MM.1S (cell line): ENCODE measurements around the gene CD207.

Source experiments
- DNase-seq: peaks from one replicate; pipeline ENCODE4 v3.0.0-alpha.2; 2015
- H2AFZ ChIP-seq: fragments of 300-600 bp; sonication (generic); 2 replicates; pipeline ENCODE4 v1.6.0; 2016; ENCODE audit warnings: antibody characterized with exemption, low read length
- H3F3A ChIP-seq: fragments of 300-600 bp; sonication (generic); 2 replicates; pipeline ENCODE4 v1.6.1; 2016; ENCODE audit warnings: mild to moderate bottlenecking, antibody characterized with exemption, low read length, moderate library complexity, mixed read lengths; ENCODE audit not compliant: insufficient read depth
- H3K27ac ChIP-seq: fragments of 300-600 bp; sonication (generic); 2 replicates; pipeline ENCODE4 v1.5.1; 2016; ENCODE audit warnings: mild to moderate bottlenecking, low read length
- H3K27me3 ChIP-seq: fragments of 300-600 bp; sonication (generic); replicated peaks from 2 replicates; pipeline ENCODE4 v1.6.0; 2016; ENCODE audit warnings: low read length; ENCODE audit not compliant: insufficient read depth
- H3K36me3 ChIP-seq: fragments of 300-600 bp; sonication (generic); replicated peaks from 2 replicates; pipeline ENCODE4 v1.6.1; 2016; ENCODE audit warnings: mild to moderate bottlenecking, low read length, mixed read lengths; ENCODE audit not compliant: insufficient read depth
- H3K4me1 ChIP-seq: fragments of 300-600 bp; sonication (generic); 2 replicates; pipeline ENCODE4 v1.6.1; 2016; ENCODE audit warnings: low read length, mixed read lengths
- H3K4me2 ChIP-seq: fragments of 300-600 bp; sonication (generic); 2 replicates; pipeline ENCODE4 v1.6.0; 2016; ENCODE audit warnings: low read depth, low read length
- H3K4me3 ChIP-seq: fragments of 300-600 bp; sonication (generic); 2 replicates; pipeline ENCODE4 v1.5.1; 2016; ENCODE audit warnings: low read length, mixed read lengths
- H3K79me2 ChIP-seq: fragments of 300-600 bp; sonication (generic); 2 replicates; pipeline ENCODE4 v1.6.1; 2016; ENCODE audit warnings: mixed run types, low read length, mixed read lengths
- H3K9ac ChIP-seq: fragments of 300-600 bp; sonication (generic); 2 replicates; pipeline ENCODE4 v1.6.1; 2016; ENCODE audit warnings: low read length, mixed read lengths
- H3K9me2 ChIP-seq: fragments of 300-600 bp; sonication (generic); replicated peaks from 2 replicates; pipeline ENCODE4 v1.6.1; 2016; ENCODE audit warnings: mild to moderate bottlenecking, low read length, mixed read lengths; ENCODE audit not compliant: insufficient read depth
- H3K9me3 ChIP-seq: fragments of 300-600 bp; sonication (generic); replicated peaks from 2 replicates; pipeline ENCODE4 v1.6.1; 2016; ENCODE audit warnings: mild to moderate bottlenecking, low read length, mixed read lengths; ENCODE audit not compliant: insufficient read depth
- H4K20me1 ChIP-seq: fragments of 300-600 bp; sonication (generic); 2 replicates; pipeline ENCODE4 v1.6.1; 2016; ENCODE audit warnings: mild to moderate bottlenecking, low read length, moderate library complexity, mixed read lengths; ENCODE audit not compliant: insufficient read depth
- EZH2 ChIP-seq: fragments of 300-600 bp; sonication (generic); optimal IDR thresholded peaks from 2 replicates; pipeline ENCODE3; 2017; ENCODE audit warnings: low read depth, mild to moderate bottlenecking, antibody characterized with exemption, low read length, mixed read lengths
- EZH2phosphoT487 ChIP-seq: fragments of 300-600 bp; sonication (generic); IDR thresholded peaks from 2 replicates; pipeline ENCODE4 v1.6.1; 2018; ENCODE audit warnings: antibody characterized with exemption, low read length
- TF ChIP-seq, protein P1 (sequence below): fragments of 300-600 bp; sonication (generic); IDR thresholded peaks from 2 replicates; pipeline ENCODE4 v1.5.1; 2016; ENCODE audit warnings: antibody characterized with exemption, low read length, mixed read lengths

Gene CD207

GRCh38 chr2:70827388-70827787, 8.2 kb downstream of the CD207 start:
- no peaks in the 10 kb centered on the region for H4K20me1 ChIP-seq
- no peaks in the 10 kb centered on the region for H3K79me2 ChIP-seq
- no peak overlapping the region for H3K4me3 ChIP-seq
- no peaks in the 10 kb centered on the region for H3K4me1 ChIP-seq
- H2AFZ ChIP-seq: no peak overlapping the region
- no peak for TF ChIP-seq EZH2
- TF ChIP-seq EZH2phosphoT487: no peak
- TF ChIP-seq, protein P1, sequence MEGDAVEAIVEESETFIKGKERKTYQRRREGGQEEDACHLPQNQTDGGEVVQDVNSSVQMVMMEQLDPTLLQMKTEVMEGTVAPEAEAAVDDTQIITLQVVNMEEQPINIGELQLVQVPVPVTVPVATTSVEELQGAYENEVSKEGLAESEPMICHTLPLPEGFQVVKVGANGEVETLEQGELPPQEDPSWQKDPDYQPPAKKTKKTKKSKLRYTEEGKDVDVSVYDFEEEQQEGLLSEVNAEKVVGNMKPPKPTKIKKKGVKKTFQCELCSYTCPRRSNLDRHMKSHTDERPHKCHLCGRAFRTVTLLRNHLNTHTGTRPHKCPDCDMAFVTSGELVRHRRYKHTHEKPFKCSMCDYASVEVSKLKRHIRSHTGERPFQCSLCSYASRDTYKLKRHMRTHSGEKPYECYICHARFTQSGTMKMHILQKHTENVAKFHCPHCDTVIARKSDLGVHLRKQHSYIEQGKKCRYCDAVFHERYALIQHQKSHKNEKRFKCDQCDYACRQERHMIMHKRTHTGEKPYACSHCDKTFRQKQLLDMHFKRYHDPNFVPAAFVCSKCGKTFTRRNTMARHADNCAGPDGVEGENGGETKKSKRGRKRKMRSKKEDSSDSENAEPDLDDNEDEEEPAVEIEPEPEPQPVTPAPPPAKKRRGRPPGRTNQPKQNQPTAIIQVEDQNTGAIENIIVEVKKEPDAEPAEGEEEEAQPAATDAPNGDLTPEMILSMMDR: no peak
- no peak overlapping the region for H3K4me2 ChIP-seq
- H3K27ac ChIP-seq: no peak overlapping the region
- DNase-seq: no peak
- H3F3A ChIP-seq: no peaks in the 10 kb centered on the region
- H3K9me3 ChIP-seq: no peaks in the 10 kb centered on the region
- no peak overlapping the region for H3K9ac ChIP-seq
- H3K36me3 ChIP-seq: no peaks in the 10 kb centered on the region
- no peaks in the 10 kb centered on the region for H3K9me2 ChIP-seq
- no peaks in the 10 kb centered on the region for H3K27me3 ChIP-seq

- no peaks in the 10 kb centered on the region for H3K79me2 ChIP-seq
- H3F3A ChIP-seq: no peaks in the 10 kb centered on the region
- H3K27ac ChIP-seq: no peak overlapping the region
- no peak overlapping the region for H3K9ac ChIP-seq
- no peak for DNase-seq
- H3K36me3 ChIP-seq: no peaks in the 10 kb centered on the region
- H3K27me3 ChIP-seq: no peaks in the 10 kb centered on the region
- TF ChIP-seq, protein P1: no peak
- no peaks in the 10 kb centered on the region for H3K4me1 ChIP-seq
- no peaks in the 10 kb centered on the region for H3K9me2 ChIP-seq
- no peaks in the 10 kb centered on the region for H4K20me1 ChIP-seq
- H2AFZ ChIP-seq: no peak overlapping the region
- no peaks in the 10 kb centered on the region for H3K9me3 ChIP-seq
- no peak overlapping the region for H3K4me3 ChIP-seq
- H3K4me2 ChIP-seq: no peak overlapping the region
Observed at GRCh38 chr2:70826696-70827350, 8.8 kb downstream of the CD207 start.

DNA sequence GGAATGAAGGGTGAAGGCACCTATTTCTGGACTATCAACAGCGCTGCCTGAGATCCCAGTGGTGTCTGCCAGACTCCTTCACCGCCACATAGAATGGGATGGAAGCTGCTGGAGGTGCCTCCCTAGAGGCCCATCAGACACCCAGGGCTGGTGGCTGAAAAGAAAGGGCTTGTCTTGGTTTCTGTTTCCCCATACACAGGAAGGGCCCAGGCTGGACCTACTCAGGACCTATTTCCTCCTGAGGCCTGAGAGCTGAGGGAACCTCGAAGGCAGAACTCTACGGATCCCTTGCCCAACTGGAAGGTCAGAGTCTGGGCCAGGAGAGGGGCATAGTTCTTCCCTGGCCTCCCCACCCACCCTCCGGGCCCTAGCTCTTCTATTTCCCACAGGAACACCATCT, 12.4 kb downstream of the CD207 start:
- no peak overlapping the region for H3K4me3 ChIP-seq
- H3K9ac ChIP-seq: no peak overlapping the region
- H3K9me3 ChIP-seq: no peaks in the 10 kb centered on the region
- no peaks in the 10 kb centered on the region for H3K27me3 ChIP-seq
- no peak overlapping the region for H3K27ac ChIP-seq
- no peaks in the 10 kb centered on the region for H3K4me1 ChIP-seq
- H3K9me2 ChIP-seq: no peaks in the 10 kb centered on the region
- no peak for DNase-seq
- no peaks in the 10 kb centered on the region for H3F3A ChIP-seq
- no peaks in the 10 kb centered on the region for H3K36me3 ChIP-seq
- no peaks in the 10 kb centered on the region for H4K20me1 ChIP-seq
- TF ChIP-seq EZH2phosphoT487 (no peak), EZH2 (no peak)
- TF ChIP-seq, protein P1: no peak
- no peak overlapping the region for H3K4me2 ChIP-seq
- H3K79me2 ChIP-seq: no peaks in the 10 kb centered on the region
- H2AFZ ChIP-seq: no peak overlapping the region
